Adrenal gland (tissue), 5 donors: ENCODE results near the gene KCNA3.

Experiments
- CTCF ChIP-seq, 6 experiments: fragments of 450-650 bp in 4 of 6; fragments of 200-600 bp in 2 of 6; sonication (generic) in 1 of 6; IDR thresholded peaks; 1 replicate in 5 of 6; 2 replicates in 1 of 6; pipeline versions ENCODE4 v1.5.1 to v1.8.0; 2016 to 2021; ENCODE audit warnings: antibody characterized with exemption in 6 of 6, mild to moderate bottlenecking in 2 of 6, moderate library complexity in 1 of 6
- POLR2A ChIP-seq, 2 donors: fragments of 450-650 bp; IDR thresholded peaks; one replicate each; pipeline ENCODE4 v1.6.1; 2017; ENCODE audit warnings: antibody characterized with exemption in 2 of 2, mild to moderate bottlenecking in 2 of 2, moderate library complexity in 1 of 2
- donor health status: DM: no; HTN: no; CAD: no.

GRCh38 chr1:110663241-110663640 lies 11.5 kb downstream of the KCNA3 start:
- TF ChIP-seq CTCF (IDR thresholded peaks at IDR 0.05) (no peak), POLR2A (IDR thresholded peaks at IDR 0.05) (no peak)
